Neutrophil (primary cell): ENCODE results near the gene IDUA.

Experiments
- H3K27ac ChIP-seq: fragments of 200-600 bp; sonication (generic); 2 replicates; pipeline ENCODE4 v1.5.1; 2016; ENCODE audit warnings: mild to moderate bottlenecking, moderate library complexity
- H3K27me3 ChIP-seq: fragments of 200-600 bp; sonication (generic); 2 replicates; pipeline ENCODE4 v1.6.0; 2016; ENCODE audit warnings: mild to moderate bottlenecking
- H3K36me3 ChIP-seq: fragments of 200-600 bp; sonication (generic); 2 replicates; pipeline ENCODE4 v1.5.1; 2017
- H3K4me1 ChIP-seq, 2 experiments: fragments of 200-600 bp in 1 of 2; sonication (generic) in 1 of 2; 1 replicate in 1 of 2; 2 replicates in 1 of 2; pipeline versions ENCODE4 v1.5.1 to v1.6.1; 2013 to 2016; ENCODE audit warnings: low read depth in 1 of 2, low read length in 1 of 2, mild to moderate bottlenecking in 1 of 2, moderate library complexity in 1 of 2; ENCODE audit not compliant: control insufficient read depth in 1 of 2, insufficient read depth in 1 of 2
- H3K4me3 ChIP-seq, 2 experiments: fragments of 200-600 bp in 1 of 2; sonication (generic) in 1 of 2; 1 replicate in 1 of 2; 2 replicates in 1 of 2; pipeline ENCODE4 v1.5.1; 2013 to 2016; ENCODE audit warnings: low read depth in 1 of 2, low read length in 1 of 2, mild to moderate bottlenecking in 1 of 2, moderate library complexity in 1 of 2
- H3K9me3 ChIP-seq: fragments of 200-600 bp; sonication (generic); 2 replicates; pipeline ENCODE4 v1.5.1; 2016
- TF ChIP-seq, protein P1 (sequence below): fragments of 200-600 bp; sonication (generic); IDR thresholded peaks from 2 replicates; pipeline ENCODE4 v1.5.1; 2016; ENCODE audit warnings: antibody characterized with exemption

IDUA gene

DNA sequence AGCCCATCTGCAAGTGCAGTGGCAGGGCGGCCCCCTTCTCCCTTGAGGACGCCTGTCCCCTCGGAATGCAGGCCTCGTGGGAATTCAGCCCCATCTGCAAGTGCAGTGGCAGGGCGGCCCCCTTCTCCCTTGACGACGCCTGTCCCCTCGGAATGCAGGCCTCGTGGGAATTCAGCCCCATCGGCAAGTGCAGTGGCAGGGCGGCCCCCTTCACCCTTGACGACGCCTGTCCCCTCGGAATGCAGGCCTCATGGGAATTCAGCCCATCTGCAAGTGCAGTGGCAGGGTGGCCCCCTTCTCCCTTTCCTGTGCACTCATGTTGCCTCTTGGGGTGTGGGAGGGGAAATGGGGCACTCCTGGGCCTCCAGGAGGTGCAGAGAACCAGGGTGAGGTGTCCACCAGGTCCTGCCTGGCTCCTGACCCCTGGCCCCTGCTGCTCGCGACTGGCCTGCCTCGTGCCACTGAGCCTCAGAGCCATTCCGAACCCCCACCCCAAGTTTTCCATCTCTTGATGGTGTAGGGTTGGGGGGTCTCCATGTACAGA is 13.1 kb downstream of the IDUA start:
- H3K36me3 ChIP-seq = no peaks in the 10 kb centered on the region
- H3K27me3 ChIP-seq = peaks cover 98% of the 10 kb centered on the region
- no peaks in the 10 kb centered on the region for H3K9me3 ChIP-seq
- H3K4me3 ChIP-seq = no peak overlapping the region
- H3K4me1 ChIP-seq = peaks cover 0 to 9% of the 10 kb centered on the region in 2 experiments
- TF ChIP-seq, protein P1, sequence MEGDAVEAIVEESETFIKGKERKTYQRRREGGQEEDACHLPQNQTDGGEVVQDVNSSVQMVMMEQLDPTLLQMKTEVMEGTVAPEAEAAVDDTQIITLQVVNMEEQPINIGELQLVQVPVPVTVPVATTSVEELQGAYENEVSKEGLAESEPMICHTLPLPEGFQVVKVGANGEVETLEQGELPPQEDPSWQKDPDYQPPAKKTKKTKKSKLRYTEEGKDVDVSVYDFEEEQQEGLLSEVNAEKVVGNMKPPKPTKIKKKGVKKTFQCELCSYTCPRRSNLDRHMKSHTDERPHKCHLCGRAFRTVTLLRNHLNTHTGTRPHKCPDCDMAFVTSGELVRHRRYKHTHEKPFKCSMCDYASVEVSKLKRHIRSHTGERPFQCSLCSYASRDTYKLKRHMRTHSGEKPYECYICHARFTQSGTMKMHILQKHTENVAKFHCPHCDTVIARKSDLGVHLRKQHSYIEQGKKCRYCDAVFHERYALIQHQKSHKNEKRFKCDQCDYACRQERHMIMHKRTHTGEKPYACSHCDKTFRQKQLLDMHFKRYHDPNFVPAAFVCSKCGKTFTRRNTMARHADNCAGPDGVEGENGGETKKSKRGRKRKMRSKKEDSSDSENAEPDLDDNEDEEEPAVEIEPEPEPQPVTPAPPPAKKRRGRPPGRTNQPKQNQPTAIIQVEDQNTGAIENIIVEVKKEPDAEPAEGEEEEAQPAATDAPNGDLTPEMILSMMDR = no peak
- H3K27ac ChIP-seq = no peak overlapping the region

DNA sequence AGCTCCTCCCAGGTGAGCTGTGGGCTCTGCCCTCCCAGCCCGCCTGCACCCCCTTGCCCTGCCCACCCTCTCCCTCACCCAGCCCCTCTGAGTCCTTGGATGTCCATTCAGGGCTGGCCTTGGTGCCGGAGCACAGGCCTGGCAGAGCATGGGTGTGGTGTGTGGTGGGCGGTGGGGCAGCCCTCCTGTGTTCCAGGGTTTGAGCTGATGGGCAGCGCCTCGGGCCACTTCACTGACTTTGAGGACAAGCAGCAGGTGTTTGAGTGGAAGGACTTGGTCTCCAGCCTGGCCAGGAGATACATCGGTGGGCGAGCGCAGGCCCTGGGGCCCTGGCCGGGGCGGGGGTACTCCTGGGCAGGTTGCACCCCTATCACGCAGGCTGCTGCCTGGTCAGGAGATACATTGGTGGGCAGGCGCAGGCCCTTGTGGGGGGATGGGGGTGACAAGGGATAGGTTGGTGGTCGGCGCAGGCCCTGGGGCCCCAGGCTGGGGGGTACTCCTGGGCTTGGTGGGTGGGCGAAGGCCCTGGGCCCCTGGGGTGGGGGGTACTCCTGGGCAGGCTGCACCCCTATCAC is 13.9 kb downstream of the IDUA start:
- Histone ChIP-seq H3K4me1 (peaks cover 0 to 9% of the 10 kb centered on the region in 2 experiments), H3K36me3 (no peaks in the 10 kb centered on the region), H3K9me3 (no peaks in the 10 kb centered on the region), H3K27me3 (peaks cover 100% of the 10 kb centered on the region), H3K27ac (no peak overlapping the region), H3K4me3 (no peak overlapping the region)
- TF ChIP-seq, protein P1 = no peak

DNA sequence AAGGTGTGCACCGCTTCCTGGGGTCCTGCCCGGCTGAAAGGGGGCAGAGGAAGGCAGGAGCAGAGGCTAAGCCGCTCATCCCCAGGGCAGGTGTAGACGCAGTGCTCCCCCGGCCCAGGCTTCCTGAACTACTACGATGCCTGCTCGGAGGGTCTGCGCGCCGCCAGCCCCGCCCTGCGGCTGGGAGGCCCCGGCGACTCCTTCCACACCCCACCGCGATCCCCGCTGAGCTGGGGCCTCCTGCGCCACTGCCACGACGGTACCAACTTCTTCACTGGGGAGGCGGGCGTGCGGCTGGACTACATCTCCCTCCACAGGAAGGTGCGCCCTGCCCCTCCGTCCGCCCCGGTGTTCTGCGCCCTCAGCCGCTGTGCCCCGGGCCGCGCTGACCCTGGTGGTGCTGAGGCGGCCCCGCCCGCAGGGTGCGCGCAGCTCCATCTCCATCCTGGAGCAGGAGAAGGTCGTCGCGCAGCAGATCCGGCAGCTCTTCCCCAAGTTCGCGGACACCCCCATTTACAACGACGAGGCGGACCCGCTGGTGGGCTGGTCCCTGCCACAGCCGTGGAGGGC is 14.8 kb downstream of the IDUA start:
- no peak overlapping the region for H3K4me3 ChIP-seq
- H3K27ac ChIP-seq = no peak overlapping the region
- no peaks in the 10 kb centered on the region for H3K9me3 ChIP-seq
- peaks cover 100% of the 10 kb centered on the region for H3K27me3 ChIP-seq
- H3K36me3 ChIP-seq = no peaks in the 10 kb centered on the region
- TF ChIP-seq, protein P1 = no peak
- H3K4me1 ChIP-seq = peaks cover 0 to 9% of the 10 kb centered on the region in 2 experiments

DNA sequence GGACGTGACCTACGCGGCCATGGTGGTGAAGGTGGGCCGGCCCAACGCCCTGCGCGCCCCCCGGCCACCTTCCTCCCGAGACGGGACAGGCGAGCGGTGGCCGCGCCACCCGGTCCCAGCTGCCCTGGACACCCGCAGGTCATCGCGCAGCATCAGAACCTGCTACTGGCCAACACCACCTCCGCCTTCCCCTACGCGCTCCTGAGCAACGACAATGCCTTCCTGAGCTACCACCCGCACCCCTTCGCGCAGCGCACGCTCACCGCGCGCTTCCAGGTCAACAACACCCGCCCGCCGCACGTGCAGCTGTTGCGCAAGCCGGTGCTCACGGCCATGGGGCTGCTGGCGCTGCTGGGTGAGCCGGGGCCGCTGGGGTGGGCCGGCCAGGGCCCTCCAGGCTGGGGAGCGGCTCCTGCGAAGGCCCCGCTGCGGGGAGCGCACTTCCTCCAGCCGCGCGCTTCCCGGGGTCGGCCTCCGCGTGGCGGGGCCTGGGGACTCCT is 15.3 kb downstream of the IDUA start:
- H3K27me3 ChIP-seq = peaks cover 100% of the 10 kb centered on the region
- no peak overlapping the region for H3K27ac ChIP-seq
- H3K4me3 ChIP-seq = no peak overlapping the region
- no peaks in the 10 kb centered on the region for H3K9me3 ChIP-seq
- no peaks in the 10 kb centered on the region for H3K36me3 ChIP-seq
- peaks cover 0 to 9% of the 10 kb centered on the region in 2 experiments for H3K4me1 ChIP-seq
- TF ChIP-seq, protein P1 = no peak

DNA sequence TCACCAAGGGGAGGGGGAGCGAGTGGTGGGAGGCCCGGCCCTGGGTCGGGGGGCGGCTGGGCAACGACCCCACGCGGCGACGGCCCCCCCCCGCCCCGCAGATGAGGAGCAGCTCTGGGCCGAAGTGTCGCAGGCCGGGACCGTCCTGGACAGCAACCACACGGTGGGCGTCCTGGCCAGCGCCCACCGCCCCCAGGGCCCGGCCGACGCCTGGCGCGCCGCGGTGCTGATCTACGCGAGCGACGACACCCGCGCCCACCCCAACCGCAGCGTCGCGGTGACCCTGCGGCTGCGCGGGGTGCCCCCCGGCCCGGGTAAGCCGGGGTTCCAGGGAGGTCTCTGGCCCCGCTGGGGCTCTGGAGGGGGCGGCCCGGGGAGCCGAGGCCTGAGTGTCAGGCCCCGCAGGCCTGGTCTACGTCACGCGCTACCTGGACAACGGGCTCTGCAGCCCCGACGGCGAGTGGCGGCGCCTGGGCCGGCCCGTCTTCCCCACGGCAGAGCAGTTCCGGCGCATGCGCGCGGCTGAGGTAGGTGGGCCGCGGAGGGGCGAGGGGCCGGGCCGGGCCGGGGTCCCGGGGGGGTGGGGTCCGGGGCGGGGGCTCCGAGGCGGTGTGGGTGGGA is 15.9 kb downstream of the IDUA start:
- peaks cover 100% of the 10 kb centered on the region for H3K27me3 ChIP-seq
- H3K27ac ChIP-seq = no peak overlapping the region
- H3K9me3 ChIP-seq = no peaks in the 10 kb centered on the region
- no peak overlapping the region for H3K4me3 ChIP-seq
- H3K36me3 ChIP-seq = no peaks in the 10 kb centered on the region
- TF ChIP-seq, protein P1 = no peak
- peaks cover 0 to 9% of the 10 kb centered on the region in 2 experiments for H3K4me1 ChIP-seq
